CD4-positive, alpha-beta memory T cell (primary cell): ENCODE results near the gene FARSB. TPM values are rescaled to one million over a fixed set of nuclear protein-coding genes. Genes with fewer than 3 reads are reported as not detected.
"Not testable (repeated sequence)": the region's sequence is repeated elsewhere in the genome, so short reads cannot be mapped to it uniquely, and the experiment has no call there.

Experiments
- CTCF ChIA-PET: fragments of 350-600 bp; sonication (Branson Sonifier 250); formaldehyde crosslinking; loops from one replicate; lab custom pipeline; 2021; ENCODE audit warnings: inconsistent platforms; ENCODE audit not compliant: partially characterized antibody; lab: Charles Lee
- POLR2A ChIA-PET: fragments of 350-600 bp; sonication (Branson Sonifier 250); formaldehyde crosslinking; loops from one replicate; lab custom pipeline; 2021; ENCODE audit not compliant: partially characterized antibody; lab: Charles Lee
- DNase-seq, 5 donors: peaks; one replicate each; pipeline versions ENCODE4 v3.0.0 to v3.0.0-alpha.2; 2020 to 2022; ENCODE audit warnings: mixed read lengths in 1 of 5
- H3K27ac ChIP-seq: one replicate; pipeline ENCODE4 v1.7.0; 2013; ENCODE audit warnings: low read depth, low read length
- H3K27me3 ChIP-seq: 2 replicates; pipeline ENCODE4 v1.7.0; 2013; ENCODE audit warnings: mild to moderate bottlenecking, low read length, moderate library complexity; ENCODE audit not compliant: insufficient read depth
- H3K36me3 ChIP-seq: 2 replicates; pipeline ENCODE4 v1.7.0; 2013; ENCODE audit warnings: mild to moderate bottlenecking, low read length, moderate library complexity; ENCODE audit not compliant: insufficient read depth
- H3K4me1 ChIP-seq: 2 replicates; pipeline ENCODE4 v1.7.0; 2013; ENCODE audit warnings: mild to moderate bottlenecking, low read length, moderate library complexity; ENCODE audit not compliant: insufficient read depth
- H3K4me3 ChIP-seq, 2 donors: one replicate each; pipeline ENCODE4 v1.7.0; 2013; ENCODE audit warnings: low read length in 2 of 2, mild to moderate bottlenecking in 1 of 2
- H3K9me3 ChIP-seq, 2 donors: one replicate each; pipeline ENCODE4 v1.7.0; 2013; ENCODE audit warnings: low read length in 2 of 2, control low read depth in 1 of 2; ENCODE audit not compliant: control insufficient read depth in 1 of 2
- H3K27ac Mint-ChIP-seq, 7 donors: one replicate each; pipeline ENCODE4 v1.8.0; 2020 to 2021; ENCODE audit warnings: mixed read lengths in 7 of 7, mild to moderate bottlenecking in 6 of 7, inconsistent platforms in 3 of 7, moderate library complexity in 3 of 7
- H3K27me3 Mint-ChIP-seq, 2 donors: one replicate each; pipeline ENCODE4 v1.8.0; 2020 to 2021; ENCODE audit warnings: mixed read lengths in 2 of 2
- H3K36me3 Mint-ChIP-seq, 2 donors: one replicate each; pipeline ENCODE4 v1.8.0; 2020 to 2021; ENCODE audit warnings: mixed read lengths in 2 of 2, inconsistent platforms in 1 of 2, mild to moderate bottlenecking in 1 of 2
- H3K4me1 Mint-ChIP-seq, 4 donors: one replicate each; pipeline ENCODE4 v1.8.0; 2020 to 2021; ENCODE audit warnings: mixed read lengths in 4 of 4, mild to moderate bottlenecking in 1 of 4
- H3K4me3 Mint-ChIP-seq, 8 donors: one replicate each; pipeline ENCODE4 v1.8.0; 2020 to 2021; ENCODE audit warnings: mixed read lengths in 8 of 8, mild to moderate bottlenecking in 7 of 8, moderate library complexity in 6 of 8, inconsistent platforms in 3 of 8
- H3K9me3 Mint-ChIP-seq, 8 donors: one replicate each; pipeline ENCODE4 v1.8.0; 2020 to 2021; ENCODE audit warnings: mixed read lengths in 8 of 8, mild to moderate bottlenecking in 5 of 8, inconsistent platforms in 3 of 8, moderate library complexity in 1 of 8
- intact Hi-C: fragments of 100-400 bp; cut with micrococcal nuclease; formaldehyde crosslinking; loops from one replicate; pipeline ENCODE4 v1.15.1; 2023
- polyA plus RNA-seq, 2 donors: library from polyadenylated mRNA; unstranded; fragments of 300-500 nt; fragmentation: Illumina TruSeq; gene quantifications; one replicate each; pipeline ENCODE4 v1.2.3, GENCODE V29; 2021
- total RNA-seq, 2 experiments: library from RNA; stranded (reverse); gene quantifications; one replicate each; pipeline ENCODE4 v1.2.3, GENCODE V29; 2021

FARSB gene
- total and polyA plus RNA-seq, 4 experiments from 2014 or later, result 11.2 to 36.8 (median 19.0) TPM

DNA sequence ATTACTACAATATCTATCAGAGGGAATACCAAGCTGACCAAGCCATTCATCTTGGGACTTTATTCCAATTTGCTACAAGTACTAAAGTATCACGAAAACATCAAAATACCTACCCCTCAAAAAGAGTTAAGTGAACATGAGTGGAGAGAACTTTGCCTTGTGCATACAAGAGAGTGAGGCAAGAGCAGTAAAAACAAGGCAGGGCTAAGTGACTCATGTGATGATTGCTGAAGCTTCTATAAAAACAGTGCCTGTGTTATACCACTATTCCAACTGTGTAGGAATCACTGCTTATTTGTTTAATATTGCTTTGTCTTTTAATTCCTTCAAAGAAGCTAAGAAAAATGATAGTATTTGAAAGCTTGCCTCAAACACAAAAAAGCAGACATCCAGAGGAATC, 61.2 kb downstream of the FARSB start:
- H3K4me3 ChIP-seq, result no peak overlapping the region
- intact Hi-C loops, result no loop called here
- ChIA-PET CTCF (interaction anchor here (0.6 kb wide), 1 partner anchor 41 kb away, joined by 3 read pairs; no protein-coding TSS in a partner anchor), POLR2A (no interaction called here)
- no peak for DNase-seq
- Mint-ChIP-seq H3K27ac (no peak overlapping the region), H3K36me3 (peaks cover 64 to 70% of the 10 kb centered on the region in 2 donors), H3K4me3 (no peak overlapping the region), H3K27me3 (no peaks in the 10 kb centered on the region), H3K4me1 (peaks cover 0 to 3% (median 0%) of the 10 kb centered on the region in 4 donors), H3K9me3 (peaks cover 0 to 7% (median 0%) of the 10 kb centered on the region in 8 donors)
- H3K27me3 ChIP-seq, result no peaks in the 10 kb centered on the region
- no peak overlapping the region for H3K27ac ChIP-seq
- no peaks in the 10 kb centered on the region for H3K9me3 ChIP-seq
- no peaks in the 10 kb centered on the region for H3K4me1 ChIP-seq
- peaks cover 29% of the 10 kb centered on the region for H3K36me3 ChIP-seq

- H3K9me3 ChIP-seq, result no peaks in the 10 kb centered on the region
- H3K27me3 ChIP-seq, result no peaks in the 10 kb centered on the region
- Mint-ChIP-seq H3K36me3 (peaks cover 60 to 72% of the 10 kb centered on the region in 2 donors), H3K4me3 (no peak overlapping the region), H3K27me3 (no peaks in the 10 kb centered on the region), H3K9me3 (peaks cover 0 to 7% (median 0%) of the 10 kb centered on the region in 8 donors), H3K27ac (no peak overlapping the region), H3K4me1 (peaks cover under 1 to 12% (median 5%) of the 10 kb centered on the region in 4 donors)
- no peaks in the 10 kb centered on the region for H3K4me1 ChIP-seq
- no peak overlapping the region for H3K4me3 ChIP-seq
- ChIA-PET POLR2A (no interaction called here), CTCF (no interaction called here)
- no peak for DNase-seq
- peaks cover 21% of the 10 kb centered on the region for H3K36me3 ChIP-seq
- intact Hi-C loops, result no loop called here
- H3K27ac ChIP-seq, result no peak overlapping the region
Observed at GRCh38 chr2:222592176-222592575, 63.7 kb downstream of the FARSB start.

DNA sequence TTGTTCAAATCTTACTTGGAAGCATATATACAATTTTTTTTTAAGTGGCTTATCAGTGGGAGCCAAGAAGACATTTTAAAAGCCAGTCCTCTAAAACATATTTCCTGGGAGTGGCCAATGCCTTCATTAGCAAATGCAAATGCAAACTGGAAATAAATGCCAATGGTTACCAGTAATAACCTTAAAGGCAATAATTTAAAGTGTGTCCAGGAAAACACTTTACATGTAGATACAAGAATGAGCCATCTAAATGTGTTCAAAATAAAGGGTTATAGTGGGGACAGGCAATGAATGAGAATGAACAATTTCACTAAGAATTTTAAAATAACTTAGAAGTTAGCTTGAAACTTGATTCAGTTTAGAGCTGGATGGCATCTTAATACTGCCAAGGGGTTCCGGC, 64.2 kb downstream of the FARSB start:
- no peak overlapping the region for H3K27ac Mint-ChIP-seq
- no peak overlapping the region for H3K27ac ChIP-seq

DNA sequence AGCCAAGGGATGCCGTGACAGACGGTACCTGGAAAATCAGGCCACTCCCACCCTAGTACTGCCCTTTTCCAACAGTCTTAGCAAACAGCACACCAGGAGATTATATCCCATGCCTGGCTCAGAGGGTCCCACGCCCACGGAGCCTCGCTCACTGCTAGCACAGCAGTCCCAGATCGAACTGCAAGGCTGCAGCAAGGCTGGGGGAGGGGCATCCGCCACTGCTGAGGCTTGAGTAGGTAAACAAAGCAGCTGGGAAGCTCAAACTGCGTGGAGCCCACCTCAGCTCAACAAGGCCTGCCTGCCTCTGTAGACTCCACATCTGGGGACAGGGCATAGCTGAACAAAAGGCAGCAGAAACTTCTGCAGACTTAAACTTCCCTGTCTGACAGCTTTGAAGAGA, 71.3 kb downstream of the FARSB start:
- Mint-ChIP-seq H3K36me3 (peaks cover 50 to 66% of the 10 kb centered on the region in 2 donors), H3K27ac (peak overlapping the region in 1 of 7 donors; percentile 32), H3K4me1 (peaks cover 4 to 35% (median 13%) of the 10 kb centered on the region in 4 donors)
- DNase-seq, H3K4me1 ChIP-seq, H3K4me3 ChIP-seq, H3K27ac ChIP-seq, CTCF ChIA-PET, H3K9me3 Mint-ChIP-seq, POLR2A ChIA-PET, H3K27me3 Mint-ChIP-seq, H3K36me3 ChIP-seq, intact Hi-C loops, H3K4me3 Mint-ChIP-seq, H3K9me3 ChIP-seq, H3K27me3 ChIP-seq: not testable (repeated sequence)

More for the DNA sequence above, 64.2 kb downstream of the FARSB start:
- H3K27me3 Mint-ChIP-seq, result no peaks in the 10 kb centered on the region
- ChIA-PET CTCF (interaction anchor here (0.7 kb wide), 1 partner anchor 1786 kb away, joined by 3 read pairs; no protein-coding TSS in a partner anchor), POLR2A (no interaction called here)
- no peaks in the 10 kb centered on the region for H3K4me1 ChIP-seq
- H3K4me1 Mint-ChIP-seq, result peaks cover 4 to 16% (median 8%) of the 10 kb centered on the region in 4 donors
- no peak overlapping the region for H3K4me3 ChIP-seq
- intact Hi-C loops, result no loop called here
- H3K27me3 ChIP-seq, result no peaks in the 10 kb centered on the region
- H3K4me3 Mint-ChIP-seq, result no peak overlapping the region
- no peak for DNase-seq
- peaks cover 17% of the 10 kb centered on the region for H3K36me3 ChIP-seq
- no peaks in the 10 kb centered on the region for H3K9me3 ChIP-seq
- peaks cover 0 to 7% (median 0%) of the 10 kb centered on the region in 8 donors for H3K9me3 Mint-ChIP-seq
- H3K36me3 Mint-ChIP-seq, result peaks cover 58 to 71% of the 10 kb centered on the region in 2 donors

DNA sequence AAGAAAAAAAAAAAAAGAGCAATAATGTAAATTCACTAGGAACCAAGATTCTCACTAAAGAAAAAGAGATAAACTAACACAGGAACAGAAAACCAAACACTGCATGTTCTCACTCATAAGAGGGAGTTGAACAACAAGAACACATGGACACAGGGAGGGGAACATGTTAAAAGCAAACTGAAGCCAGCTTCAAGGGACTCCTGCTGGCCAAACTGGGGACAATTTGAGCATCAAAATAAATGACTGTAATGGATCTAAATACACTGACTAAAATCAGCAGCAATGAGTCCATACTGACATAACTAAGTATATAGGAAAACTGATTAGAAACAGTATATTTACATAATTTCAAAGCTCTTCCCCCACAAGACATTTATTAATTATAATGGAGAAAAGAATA, 73.0 kb downstream of the FARSB start:
- no peak overlapping the region for H3K4me3 Mint-ChIP-seq
- H3K27me3 ChIP-seq, result no peaks in the 10 kb centered on the region
- H3K4me3 ChIP-seq, result no peak overlapping the region
- intact Hi-C loops, result no loop called here
- POLR2A ChIA-PET, result interaction anchor here (1.2 kb wide), 1 partner anchor 9 kb away, joined by 4 read pairs; no protein-coding TSS in a partner anchor
- H3K27ac Mint-ChIP-seq, result peak overlapping the region in 1 of 7 donors; percentile 52
- H3K36me3 Mint-ChIP-seq, result peaks cover 53 to 64% of the 10 kb centered on the region in 2 donors
- peaks cover 4 to 28% (median 11%) of the 10 kb centered on the region in 4 donors for H3K4me1 Mint-ChIP-seq
- no peak for DNase-seq
- no peaks in the 10 kb centered on the region for H3K27me3 Mint-ChIP-seq
- no peak overlapping the region for H3K27ac ChIP-seq
- CTCF ChIA-PET, result interaction anchor here (0.7 to 1.4 kb wide), 2 partner anchors 16 to 265 kb away, joined by 3 to 4 read pairs; no protein-coding TSS in a partner anchor
- H3K9me3 ChIP-seq, result no peaks in the 10 kb centered on the region
- peaks cover 0 to 2% (median 0%) of the 10 kb centered on the region in 8 donors for H3K9me3 Mint-ChIP-seq
- no peaks in the 10 kb centered on the region for H3K4me1 ChIP-seq
- no peaks in the 10 kb centered on the region for H3K36me3 ChIP-seq

GRCh38 chr2:222577341-222577740, 78.6 kb downstream of the FARSB start:
- no peaks in the 10 kb centered on the region for H3K9me3 Mint-ChIP-seq
- peaks cover 34 to 51% of the 10 kb centered on the region in 2 donors for H3K36me3 Mint-ChIP-seq
- Histone ChIP-seq H3K27ac (no peak overlapping the region), H3K4me3 (no peak overlapping the region), H3K27me3 (no peaks in the 10 kb centered on the region), H3K36me3 (no peaks in the 10 kb centered on the region), H3K4me1 (no peaks in the 10 kb centered on the region), H3K9me3 (no peaks in the 10 kb centered on the region)
- H3K27ac Mint-ChIP-seq, result no peak overlapping the region
- peaks cover 0 to 11% (median 4%) of the 10 kb centered on the region in 4 donors for H3K4me1 Mint-ChIP-seq
- no peaks in the 10 kb centered on the region for H3K27me3 Mint-ChIP-seq
- ChIA-PET CTCF (no interaction called here), POLR2A (no interaction called here)
- intact Hi-C loops, result no loop called here
- no peak overlapping the region for H3K4me3 Mint-ChIP-seq
- no peak for DNase-seq

GRCh38 chr2:222576171-222577081, 79.5 kb downstream of the FARSB start:
- H3K36me3 Mint-ChIP-seq, result peaks cover 33 to 56% of the 10 kb centered on the region in 2 donors
- Histone ChIP-seq H3K4me3 (no peak overlapping the region), H3K9me3 (no peaks in the 10 kb centered on the region), H3K4me1 (no peaks in the 10 kb centered on the region), H3K27ac (no peak overlapping the region), H3K36me3 (peaks cover 4% of the 10 kb centered on the region), H3K27me3 (no peaks in the 10 kb centered on the region)
- H3K9me3 Mint-ChIP-seq, result no peaks in the 10 kb centered on the region
- peak overlapping the region in 3 of 7 donors; percentile 8 to 74 (median 16) for H3K27ac Mint-ChIP-seq
- POLR2A ChIA-PET, result no interaction called here
- no peaks in the 10 kb centered on the region for H3K27me3 Mint-ChIP-seq
- peaks cover 0 to 5% (median 3%) of the 10 kb centered on the region in 4 donors for H3K4me1 Mint-ChIP-seq
- intact Hi-C loops, result no loop called here
- CTCF ChIA-PET, result no interaction called here
- no peak overlapping the region for H3K4me3 Mint-ChIP-seq
- DNase-seq, result no peak
